Suppressor macrophage treated with lipopolysaccharide for 1 hour (primary cell): ENCODE data around the gene KLHL29.

ENCODE experiments used
- DNase-seq, 3 donors: peaks; one replicate each; pipeline ENCODE4 v3.0.0-alpha.2; 2020 to 2022

Gene KLHL29

GRCh38 chr2:23622966-23623675 is 238.1 kb downstream of the KLHL29 start:
- DNase-seq, result no peak

GRCh38 chr2:23624378-23624777 is 239.4 kb downstream of the KLHL29 start:
- peak; percentile 35 to 55 (median 54) for DNase-seq

GRCh38 chr2:23624915-23625314 is 239.9 kb downstream of the KLHL29 start:
- DNase-seq, result no peak

- no peak for DNase-seq
Measured at GRCh38 chr2:23625726-23626125, 240.7 kb downstream of the KLHL29 start.

GRCh38 chr2:23626701-23627230 is 241.8 kb downstream of the KLHL29 start:
- DNase-seq, result no peak

- DNase-seq, result no peak
Measured at GRCh38 chr2:23627236-23628009, 242.4 kb downstream of the KLHL29 start.

GRCh38 chr2:23628926-23629771 is 244.2 kb downstream of the KLHL29 start:
- DNase-seq, result no peak

- DNase-seq, result no peak
Measured at GRCh38 chr2:23629772-23630480, 244.9 kb downstream of the KLHL29 start.

GRCh38 chr2:23630961-23631360 is 246.0 kb downstream of the KLHL29 start:
- no peak for DNase-seq

GRCh38 chr2:23631389-23631788 is 246.4 kb downstream of the KLHL29 start:
- DNase-seq, result no peak

- no peak for DNase-seq
Measured at GRCh38 chr2:23632386-23632785, 247.4 kb downstream of the KLHL29 start.

- DNase-seq, result no peak
Measured at GRCh38 chr2:23632831-23633395, 247.9 kb downstream of the KLHL29 start.

- no peak for DNase-seq
Measured at GRCh38 chr2:23633966-23634365, 249.0 kb downstream of the KLHL29 start.

- DNase-seq, result no peak
Measured at GRCh38 chr2:23635442-23636340, 250.7 kb downstream of the KLHL29 start.

- DNase-seq, result no peak
Measured at GRCh38 chr2:23636426-23636825, 251.4 kb downstream of the KLHL29 start.

- no peak for DNase-seq
Measured at GRCh38 chr2:23637011-23637778, 252.2 kb downstream of the KLHL29 start.

GRCh38 chr2:23639406-23639982 is 254.5 kb downstream of the KLHL29 start:
- no peak for DNase-seq

- no peak for DNase-seq
Measured at GRCh38 chr2:23640711-23641110, 255.7 kb downstream of the KLHL29 start.

GRCh38 chr2:23642516-23642915 is 257.5 kb downstream of the KLHL29 start:
- DNase-seq, result no peak
